GM23338 (cell line): Measurements from ENCODE around the gene SYNE1. TPM values are rescaled to one million over a fixed set of nuclear protein-coding genes. Genes with fewer than 3 reads are reported as not detected.

Source experiments
- ATAC-seq: fragments of 200-7000 bp; cut with Tn5 transposase; 3 replicates; pipeline ENCODE4 v1.9.1; 2020
- DNase-seq: peaks from one replicate; pipeline ENCODE4 v3.0.0-alpha.2; 2015; ENCODE audit warnings: low spot score
- H2AFZ ChIP-seq: fragments of 200-600 bp; sonication (generic); 2 replicates; pipeline ENCODE4 v1.8.0; 2016; ENCODE audit warnings: antibody characterized with exemption, mild to moderate bottlenecking, moderate library complexity
- H3F3A ChIP-seq: fragments of 200-600 bp; sonication (generic); replicated peaks from 2 replicates; pipeline ENCODE4 v1.8.0; 2017; ENCODE audit warnings: antibody characterized with exemption, mixed run types, low read depth
- H3K27ac ChIP-seq: fragments of 200-600 bp; sonication (generic); 2 replicates; pipeline ENCODE4 v1.6.1; 2016; ENCODE audit warnings: low read depth
- H3K27me3 ChIP-seq: fragments of 200-600 bp; sonication (generic); 2 replicates; pipeline ENCODE4 v1.8.0; 2016; ENCODE audit warnings: mild to moderate bottlenecking, mixed run types, moderate library complexity; ENCODE audit not compliant: insufficient read depth
- H3K36me3 ChIP-seq: fragments of 200-600 bp; sonication (generic); 2 replicates; pipeline ENCODE4 v1.8.0; 2016; ENCODE audit warnings: mild to moderate bottlenecking; ENCODE audit not compliant: insufficient read depth
- H3K4me1 ChIP-seq: fragments of 200-600 bp; sonication (generic); 2 replicates; pipeline ENCODE4 v1.8.0; 2016; ENCODE audit warnings: mild to moderate bottlenecking, moderate library complexity; ENCODE audit not compliant: insufficient read depth
- H3K4me2 ChIP-seq: fragments of 200-600 bp; sonication (generic); 2 replicates; pipeline ENCODE4 v1.7.1; 2017; ENCODE audit warnings: mixed run types
- H3K4me3 ChIP-seq: fragments of 200-600 bp; sonication (generic); 2 replicates; pipeline ENCODE4 v1.6.1; 2016; ENCODE audit warnings: mixed run types
- H3K79me2 ChIP-seq: fragments of 200-600 bp; sonication (generic); replicated peaks from 2 replicates; pipeline ENCODE4 v1.8.0; 2017; ENCODE audit warnings: mild to moderate bottlenecking; ENCODE audit not compliant: insufficient read depth
- H3K9me2 ChIP-seq: fragments of 200-600 bp; sonication (generic); 2 replicates; pipeline ENCODE4 v1.8.0; 2017; ENCODE audit not compliant: insufficient read depth
- H4K20me1 ChIP-seq: fragments of 200-600 bp; sonication (generic); replicated peaks from 2 replicates; pipeline ENCODE4 v1.8.0; 2017; ENCODE audit warnings: mild to moderate bottlenecking; ENCODE audit not compliant: insufficient read depth
- H3K27ac Mint-ChIP-seq: 2 replicates; pipeline ENCODE4 v1.8.0; 2020; ENCODE audit warnings: inconsistent platforms, mild to moderate bottlenecking, moderate library complexity, mixed read lengths
- H3K27me3 Mint-ChIP-seq: 3 replicates; pipeline ENCODE4 v1.8.0; 2022; ENCODE audit warnings: low read depth, mild to moderate bottlenecking, moderate library complexity, mixed read lengths, inconsistent platforms; ENCODE audit not compliant: insufficient read depth, poor library complexity
- H3K36me3 Mint-ChIP-seq: 3 replicates; pipeline ENCODE4 v1.8.0; 2021; ENCODE audit warnings: low read depth, mild to moderate bottlenecking, inconsistent platforms, moderate library complexity, mixed read lengths
- H3K4me1 Mint-ChIP-seq: 3 replicates; pipeline ENCODE4 v1.8.0; 2020; ENCODE audit warnings: mild to moderate bottlenecking, inconsistent platforms, mixed read lengths
- H3K4me3 Mint-ChIP-seq: 3 replicates; pipeline ENCODE4 v1.8.0; 2021; ENCODE audit warnings: moderate library complexity, mild to moderate bottlenecking, inconsistent platforms, mixed read lengths
- H3K9me3 Mint-ChIP-seq: 3 replicates; pipeline ENCODE4 v1.8.0; 2020; ENCODE audit warnings: moderate library complexity, mild to moderate bottlenecking, inconsistent platforms, mixed read lengths
- CREB1 ChIP-seq: fragments of 250-450 bp; sonication (Bioruptor Pico); IDR thresholded peaks from 2 replicates; pipeline ENCODE4 v1.5.0; 2020; ENCODE audit warnings: low read depth, mild to moderate bottlenecking, moderate library complexity
- ETS1 ChIP-seq: IDR thresholded peaks from 2 replicates; pipeline ENCODE4 v1.6.1; 2016; ENCODE audit warnings: antibody characterized with exemption
- EZH2 ChIP-seq: fragments of 200-600 bp; sonication (generic); IDR thresholded peaks from one replicate; pipeline ENCODE4 v1.8.0; 2017; ENCODE audit warnings: antibody characterized with exemption, mild to moderate bottlenecking, low read depth; ENCODE audit not compliant: unreplicated experiment
- EZH2phosphoT487 ChIP-seq: fragments of 200-600 bp; sonication (generic); IDR thresholded peaks from one replicate; pipeline ENCODE4 v1.8.1; 2018; ENCODE audit warnings: antibody characterized with exemption; ENCODE audit not compliant: unreplicated experiment
- NANOG ChIP-seq: IDR thresholded peaks from 2 replicates; pipeline ENCODE4 v1.6.1; 2016; ENCODE audit warnings: antibody characterized with exemption, borderline replicate concordance
- POLR2AphosphoS5 ChIP-seq: IDR thresholded peaks from 2 replicates; pipeline ENCODE4 v1.6.1; 2016; ENCODE audit warnings: antibody characterized with exemption, low read depth
- ZNF331 ChIP-seq: fragments of 250-450 bp; sonication (Bioruptor Pico); IDR thresholded peaks from 2 replicates; pipeline ENCODE4 v1.5.0; 2020; ENCODE audit warnings: low read depth, mild to moderate bottlenecking, moderate library complexity
- ZNF462 ChIP-seq: fragments of 250-450 bp; sonication (Bioruptor Pico); IDR thresholded peaks from 2 replicates; pipeline ENCODE4 v1.5.0; 2020; ENCODE audit warnings: mild to moderate bottlenecking, moderate library complexity
- polyA plus RNA-seq: library from polyadenylated mRNA; unstranded; fragments of >200 nt; fragmentation: Nextera tagmentation; extraction: Ambion mirVana; gene quantifications from 2 replicates; pipeline ENCODE4 v1.2.1, GENCODE V29; 2016
- total RNA-seq: library from RNA; depleted of rRNA; stranded (reverse); fragments of >200 nt; shearing (Covaris generic); gene quantifications from 2 replicates; pipeline ENCODE4 v1.2.3, GENCODE V29; 2014

SYNE1 gene
- total and polyA plus RNA-seq, 2 experiments from 2014 or later: 3.9 to 13.6 TPM

GRCh38 chr6:152351110-152351509 is 286.1 kb downstream of the SYNE1 start (continued):
- TF ChIP-seq ZNF462 (CRISPR knock-in tag): no peak
- TF ChIP-seq POLR2AphosphoS5: no peak
- TF ChIP-seq CREB1: no peak
- TF ChIP-seq NANOG: no peak
- no peak for TF ChIP-seq ZNF331 (CRISPR knock-in tag)
- no peak for TF ChIP-seq EZH2
- TF ChIP-seq ETS1: no peak

- Histone ChIP-seq H3K27me3 (no peaks in the 10 kb centered on the region), H3K9me2 (0 out of 2 replicates have a peak, but pooled peaks cover 4% of the 10 kb centered on the region), H2AFZ (no peak overlapping the region), H3K27ac (no peak overlapping the region), H3K4me1 (no peaks in the 10 kb centered on the region), H3K36me3 (no peaks in the 10 kb centered on the region), H3F3A (no peaks in the 10 kb centered on the region), H3K79me2 (no peaks in the 10 kb centered on the region), H4K20me1 (no peaks in the 10 kb centered on the region), H3K4me3 (no peak overlapping the region), H3K4me2 (no peak overlapping the region)
- ATAC-seq: no peak
- Mint-ChIP-seq H3K36me3 (no peaks in the 10 kb centered on the region), H3K27ac (no peak overlapping the region), H3K27me3 (no peaks in the 10 kb centered on the region), H3K9me3 (no peaks in the 10 kb centered on the region), H3K4me3 (no peak overlapping the region), H3K4me1 (no peaks in the 10 kb centered on the region)
- DNase-seq: no peak
- TF ChIP-seq CREB1: no peak
- no peak for TF ChIP-seq EZH2phosphoT487
- no peak for TF ChIP-seq ZNF462 (CRISPR knock-in tag)
- no peak for TF ChIP-seq ZNF331 (CRISPR knock-in tag)
Observed at GRCh38 chr6:152348116-152348515, 289.0 kb downstream of the SYNE1 start.
